ENCODE measurements around the gene CTNNA1. TPM values are rescaled to one million over a fixed set of nuclear protein-coding genes. Genes with fewer than 3 reads are reported as not detected.
A peak's percentile ranks its signal among the peaks of the same experiment; 100 is the strongest.

CTNNA1 gene
- polyA plus RNA-seq, 3 donors: 56.6 to 84.5 (median 66.2) TPM

DNA sequence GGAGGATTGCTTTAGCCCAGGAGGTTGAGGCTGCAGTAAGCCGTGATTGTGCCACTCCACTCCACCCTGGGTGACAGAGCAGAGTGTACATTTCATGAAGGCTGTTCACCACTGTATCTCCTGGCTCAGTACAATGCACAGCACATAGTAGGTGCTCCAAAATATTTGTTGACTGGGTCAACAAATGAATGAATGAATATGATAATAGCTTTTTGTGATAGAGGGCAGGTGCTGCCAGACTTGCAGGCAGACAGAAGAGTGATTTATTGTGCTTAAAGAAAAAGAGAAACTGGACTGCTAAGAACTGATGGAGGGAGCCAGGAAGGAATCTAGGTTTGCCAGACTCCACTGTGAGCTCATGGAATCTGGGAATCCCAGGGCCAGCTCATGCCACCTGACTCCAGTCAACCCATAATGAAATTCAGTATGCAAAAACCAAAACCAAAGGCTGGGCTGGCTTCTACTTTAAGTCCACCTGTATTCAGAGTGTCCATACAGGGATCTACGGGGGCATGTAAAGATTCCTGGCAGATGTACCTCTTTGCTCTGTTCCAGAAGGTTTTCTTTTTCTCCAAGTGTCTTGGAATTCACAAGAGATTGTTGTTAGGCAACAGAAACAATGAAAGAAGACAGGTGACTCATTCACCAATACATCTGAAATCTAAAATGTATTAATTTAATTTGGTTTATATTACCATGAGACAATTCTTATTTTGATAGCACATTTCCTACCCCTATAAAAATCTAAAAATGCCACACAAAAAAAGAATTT, 15.5 kb upstream of the CTNNA1 start:
- no peak overlapping the region for H3K4me2 ChIP-seq (replicated peaks; ENCODE audit: extremely low read depth, low read length, poor library complexity, severe bottlenecking)
- no peak overlapping the region for H3K9ac ChIP-seq (ENCODE audit: insufficient read depth, low read length, poor library complexity, severe bottlenecking)
- TF ChIP-seq, protein P1, sequence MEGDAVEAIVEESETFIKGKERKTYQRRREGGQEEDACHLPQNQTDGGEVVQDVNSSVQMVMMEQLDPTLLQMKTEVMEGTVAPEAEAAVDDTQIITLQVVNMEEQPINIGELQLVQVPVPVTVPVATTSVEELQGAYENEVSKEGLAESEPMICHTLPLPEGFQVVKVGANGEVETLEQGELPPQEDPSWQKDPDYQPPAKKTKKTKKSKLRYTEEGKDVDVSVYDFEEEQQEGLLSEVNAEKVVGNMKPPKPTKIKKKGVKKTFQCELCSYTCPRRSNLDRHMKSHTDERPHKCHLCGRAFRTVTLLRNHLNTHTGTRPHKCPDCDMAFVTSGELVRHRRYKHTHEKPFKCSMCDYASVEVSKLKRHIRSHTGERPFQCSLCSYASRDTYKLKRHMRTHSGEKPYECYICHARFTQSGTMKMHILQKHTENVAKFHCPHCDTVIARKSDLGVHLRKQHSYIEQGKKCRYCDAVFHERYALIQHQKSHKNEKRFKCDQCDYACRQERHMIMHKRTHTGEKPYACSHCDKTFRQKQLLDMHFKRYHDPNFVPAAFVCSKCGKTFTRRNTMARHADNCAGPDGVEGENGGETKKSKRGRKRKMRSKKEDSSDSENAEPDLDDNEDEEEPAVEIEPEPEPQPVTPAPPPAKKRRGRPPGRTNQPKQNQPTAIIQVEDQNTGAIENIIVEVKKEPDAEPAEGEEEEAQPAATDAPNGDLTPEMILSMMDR (IDR thresholded peaks at IDR 0.05): no peak
- H3K27me3 Mint-ChIP-seq (ENCODE audit: low read depth in 3 of 3): peaks cover 0 to 7% (median 3%) of the 10 kb centered on the region in 3 donors
- no peaks in the 10 kb centered on the region for H3K27me3 ChIP-seq (ENCODE audit: control insufficient read depth in 2 of 2, insufficient read depth in 2 of 2, low read length in 2 of 2)
- WGBS (ENCODE audit: insufficient coverage): no CpG with 5 or more reads among the region's 2 CpGs
- no peaks in the 10 kb centered on the region for H3K36me3 ChIP-seq (replicated peaks in 1 of 2; ENCODE audit: control insufficient read depth in 1 of 2, insufficient read depth in 2 of 2, low read length in 2 of 2)
- H3K79me2 ChIP-seq (ENCODE audit: insufficient read depth, low read length): no peaks in the 10 kb centered on the region
- no peaks in the 10 kb centered on the region for H4K20me1 ChIP-seq (ENCODE audit: insufficient read depth, low read length)
- intact Hi-C loops (cut with micrococcal nuclease): no loop called here
- H3K27ac ChIP-seq (ENCODE audit: low read depth in 1 of 2, low read length in 2 of 2): no peak overlapping the region
- H2AFZ ChIP-seq (ENCODE audit: insufficient read depth, low read depth, low read length, poor library complexity, severe bottlenecking): no peak overlapping the region
- H3K9me3 Mint-ChIP-seq: peaks cover 0 to 3% (median 0%) of the 10 kb centered on the region in 7 donors
- no peak for DNase-seq
- peaks cover 12 to 14% of the 10 kb centered on the region in 2 donors for H3K4me1 ChIP-seq (ENCODE audit: control insufficient read depth in 1 of 2, insufficient read depth in 2 of 2, low read length in 2 of 2)
- no peaks in the 10 kb centered on the region for H3K36me3 Mint-ChIP-seq
- H3K27ac Mint-ChIP-seq: no peak overlapping the region
- H3K4me3 ChIP-seq (replicated peaks in 1 of 3; ENCODE audit: low read depth in 2 of 3, low read length in 3 of 3): no peak overlapping the region
- peaks cover 20% of the 10 kb centered on the region for H3K4me1 Mint-ChIP-seq
- peak overlapping the region in 1 of 2 donors; percentile 31 for H3K4me3 Mint-ChIP-seq
- no peaks in the 10 kb centered on the region for H3K9me3 ChIP-seq (replicated peaks in 1 of 2; ENCODE audit: control insufficient read depth in 1 of 2, insufficient read depth in 1 of 2, low read length in 2 of 2)

DNA sequence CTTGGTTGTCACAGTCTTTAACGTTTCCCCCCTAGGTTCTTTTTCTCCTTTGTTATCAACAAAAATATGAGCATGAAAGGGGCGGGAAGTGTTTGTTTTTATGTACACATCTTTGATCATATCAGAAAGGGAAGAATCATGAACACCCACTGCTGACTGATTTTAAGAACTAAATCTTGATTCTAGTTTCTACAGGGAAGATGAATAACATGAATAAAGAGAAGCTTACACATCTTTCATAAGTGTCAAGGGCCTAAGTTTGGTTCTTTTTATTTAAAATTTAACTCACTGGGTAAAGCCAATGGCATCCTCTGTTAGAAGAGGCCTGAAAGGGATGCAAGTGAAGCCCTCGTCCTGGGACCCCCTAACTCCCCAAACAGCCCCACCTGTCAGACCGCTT, 14.8 kb upstream of the CTNNA1 start:
- Mint-ChIP-seq H3K36me3 (no peaks in the 10 kb centered on the region), H3K9me3 (peaks cover 0 to 3% (median 0%) of the 10 kb centered on the region in 7 donors), H3K4me3 (no peak overlapping the region), H3K27ac (no peak overlapping the region), H3K27me3 (ENCODE audit: low read depth in 3 of 3) (peaks cover 0 to 7% (median 3%) of the 10 kb centered on the region in 3 donors), H3K4me1 (peaks cover 22% of the 10 kb centered on the region)
- Histone ChIP-seq H3K36me3 (replicated peaks in 1 of 2; ENCODE audit: control insufficient read depth in 1 of 2, insufficient read depth in 2 of 2, low read length in 2 of 2) (no peaks in the 10 kb centered on the region), H2AFZ (ENCODE audit: insufficient read depth, low read depth, low read length, poor library complexity, severe bottlenecking) (no peak overlapping the region), H3K4me1 (ENCODE audit: control insufficient read depth in 1 of 2, insufficient read depth in 2 of 2, low read length in 2 of 2) (peaks cover 12 to 14% of the 10 kb centered on the region in 2 donors), H3K4me3 (replicated peaks in 1 of 3; ENCODE audit: low read depth in 2 of 3, low read length in 3 of 3) (no peak overlapping the region), H3K9me3 (replicated peaks in 1 of 2; ENCODE audit: control insufficient read depth in 1 of 2, insufficient read depth in 1 of 2, low read length in 2 of 2) (no peaks in the 10 kb centered on the region), H3K79me2 (ENCODE audit: insufficient read depth, low read length) (no peaks in the 10 kb centered on the region), H3K27me3 (ENCODE audit: control insufficient read depth in 2 of 2, insufficient read depth in 2 of 2, low read length in 2 of 2) (no peaks in the 10 kb centered on the region), H4K20me1 (ENCODE audit: insufficient read depth, low read length) (no peaks in the 10 kb centered on the region), H3K4me2 (replicated peaks; ENCODE audit: extremely low read depth, low read length, poor library complexity, severe bottlenecking) (no peak overlapping the region), H3K9ac (ENCODE audit: insufficient read depth, low read length, poor library complexity, severe bottlenecking) (no peak overlapping the region), H3K27ac (ENCODE audit: low read depth in 1 of 2, low read length in 2 of 2) (no peak overlapping the region)
- TF ChIP-seq, protein P1 (IDR thresholded peaks at IDR 0.05): no peak
- no peak for DNase-seq
- WGBS (ENCODE audit: insufficient coverage): no CpG with 5 or more reads among the region's 4 CpGs
- intact Hi-C loops (cut with micrococcal nuclease): no loop called here

All from CD14-positive monocyte (primary cell).